HEK293T (cell line): Measurements from ENCODE around the gene SPATA31C2.
"Not testable (repeated sequence)": the region's sequence is repeated elsewhere in the genome, so short reads cannot be mapped to it uniquely, and the experiment has no call there.

ENCODE experiments used
- CTCF ChIA-PET: fragments of 350-600 bp; formaldehyde crosslinking; extraction: SDS; loops from one replicate; lab custom pipeline; 2021; ENCODE audit warnings: antibody characterized with exemption, inconsistent platforms; lab: Yijun Ruan, JAX
- POLR2A ChIA-PET: fragments of 350-600 bp; formaldehyde crosslinking; extraction: SDS; loops from one replicate; lab custom pipeline; 2020; ENCODE audit warnings: antibody characterized with exemption, inconsistent platforms; lab: Yijun Ruan, JAX
- DNase-seq: peaks from one replicate; pipeline ENCODE4 v3.0.0; 2012; ENCODE audit warnings: mixed read lengths; ENCODE audit errors: extremely low spot score
- ARNT ChIP-seq: fragments of 450-650 bp; IDR thresholded peaks from 2 replicates; pipeline ENCODE4 v1.6.1; 2017; ENCODE audit warnings: mild to moderate bottlenecking
- BHLHE40 ChIP-seq: fragments of 450-650 bp; IDR thresholded peaks from 2 replicates; pipeline ENCODE4 v1.6.1; 2016; ENCODE audit warnings: mild to moderate bottlenecking, moderate library complexity, borderline replicate concordance
- CTBP1 ChIP-seq: fragments of 450-650 bp; IDR thresholded peaks from 2 replicates; pipeline ENCODE4 v1.6.1; 2016; ENCODE audit warnings: borderline replicate concordance
- ELF4 ChIP-seq: fragments of 450-650 bp; IDR thresholded peaks from 2 replicates; pipeline ENCODE4 v1.6.1; 2017; ENCODE audit warnings: antibody characterized with exemption
- FOXA1 ChIP-seq: fragments of 450-650 bp; IDR thresholded peaks from 2 replicates; pipeline ENCODE4 v1.6.1; 2016; ENCODE audit warnings: mild to moderate bottlenecking
- FOXK2 ChIP-seq: fragments of 450-650 bp; IDR thresholded peaks from 2 replicates; pipeline ENCODE4 v1.6.1; 2016; ENCODE audit warnings: mild to moderate bottlenecking
- FOXM1 ChIP-seq: fragments of 450-650 bp; IDR thresholded peaks from 2 replicates; pipeline ENCODE4 v1.6.1; 2017; ENCODE audit warnings: mild to moderate bottlenecking, borderline replicate concordance
- HDGF ChIP-seq: fragments of 450-650 bp; IDR thresholded peaks from 2 replicates; pipeline ENCODE4 v1.6.1; 2017; ENCODE audit warnings: antibody characterized with exemption, borderline replicate concordance
- L3MBTL2 ChIP-seq: fragments of 450-650 bp; conservative IDR thresholded peaks from 2 replicates; pipeline ENCODE4 v1.6.1; 2016; ENCODE audit warnings: mild to moderate bottlenecking
- LEF1 ChIP-seq: fragments of 450-650 bp; IDR thresholded peaks from 2 replicates; pipeline ENCODE4 v1.6.1; 2017; ENCODE audit warnings: mild to moderate bottlenecking, borderline replicate concordance
- NFRKB ChIP-seq: fragments of 450-650 bp; IDR thresholded peaks from 2 replicates; pipeline ENCODE4 v1.6.1; 2016; ENCODE audit warnings: mild to moderate bottlenecking, moderate library complexity
- SP1 ChIP-seq: fragments of 450-650 bp; IDR thresholded peaks from 2 replicates; pipeline ENCODE4 v1.6.1; 2017
- SUZ12 ChIP-seq: fragments of 450-650 bp; IDR thresholded peaks from 2 replicates; pipeline ENCODE4 v1.6.1; 2016; ENCODE audit warnings: mild to moderate bottlenecking
- TARDBP ChIP-seq: fragments of 450-650 bp; IDR thresholded peaks from 2 replicates; pipeline ENCODE4 v1.6.1; 2016
- ZNF384 ChIP-seq: fragments of 450-650 bp; IDR thresholded peaks from 2 replicates; pipeline ENCODE4 v1.6.1; 2016
- TF ChIP-seq, protein P1 (sequence below): fragments of 450-650 bp; IDR thresholded peaks from 2 replicates; pipeline ENCODE4 v1.6.1; 2016

SPATA31C2 gene

DNA sequence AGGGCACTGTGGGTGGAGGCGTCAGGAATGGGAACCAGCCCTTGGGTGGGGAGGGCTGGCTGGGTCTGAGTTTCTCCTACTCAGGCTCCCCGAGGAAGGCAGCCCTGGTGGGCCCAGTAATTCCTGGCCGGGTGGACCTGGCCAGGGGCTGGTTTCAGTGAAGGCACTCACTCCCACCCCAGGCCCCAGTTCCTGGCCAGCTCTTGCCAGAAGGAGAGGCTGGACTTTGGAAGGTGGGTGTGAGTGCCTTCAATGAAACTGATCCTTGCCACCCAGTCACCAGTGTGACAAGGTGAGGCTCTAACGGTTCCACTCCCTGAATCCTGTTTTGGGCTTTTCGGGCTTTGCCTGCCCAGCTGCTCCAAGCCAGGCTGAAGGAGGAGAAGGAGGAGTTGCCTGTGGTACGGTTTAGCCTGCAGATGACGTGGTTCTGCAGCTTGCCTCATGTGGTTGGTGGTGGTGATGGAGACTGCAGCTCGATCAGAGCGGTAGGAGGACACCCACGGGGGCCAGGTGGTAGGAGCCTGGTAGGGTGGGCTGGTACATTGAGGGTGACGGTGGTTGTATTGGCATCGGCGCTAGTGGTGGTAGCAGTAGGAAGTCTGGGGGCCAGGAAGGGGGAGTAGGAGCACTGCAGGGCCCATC is 23.2 kb downstream of the SPATA31C2 start:
- POLR2A ChIA-PET, DNase-seq, CTCF ChIA-PET: not testable (repeated sequence)

DNA sequence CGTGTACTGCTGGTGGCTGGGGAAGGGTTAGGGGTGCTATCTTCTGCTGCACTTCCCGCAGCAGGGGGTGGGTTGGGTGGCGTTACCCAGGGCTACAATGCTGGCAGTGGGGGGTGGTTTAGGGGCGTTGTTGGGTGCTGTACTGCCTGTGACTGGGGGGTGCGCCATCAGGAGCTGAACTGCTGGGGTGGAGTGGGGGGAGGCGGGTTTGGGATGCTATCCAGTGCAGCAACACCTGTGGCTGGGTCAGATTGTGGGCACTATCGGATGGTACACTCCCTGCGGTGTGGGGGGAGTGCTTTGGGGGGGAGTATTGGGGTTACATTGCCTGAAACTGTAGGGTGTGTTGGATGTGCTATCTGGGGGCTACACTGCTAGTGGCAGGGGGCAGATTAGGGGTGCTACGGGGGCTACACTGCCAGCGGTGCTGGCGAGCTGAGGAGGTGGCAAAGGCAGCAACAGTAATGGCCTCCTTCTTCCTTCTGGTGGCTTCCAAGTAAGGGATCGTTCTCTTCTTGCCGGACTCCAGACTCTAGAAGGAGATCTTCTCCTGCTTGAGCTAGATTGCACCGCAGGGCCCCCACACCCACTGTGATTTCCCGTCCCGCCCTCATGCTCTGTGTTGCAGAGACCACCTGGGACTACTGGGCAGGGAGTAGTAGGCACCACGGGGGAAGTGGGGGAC is 23.9 kb downstream of the SPATA31C2 start:
- CTCF ChIA-PET, DNase-seq, POLR2A ChIA-PET: not testable (repeated sequence)

DNA sequence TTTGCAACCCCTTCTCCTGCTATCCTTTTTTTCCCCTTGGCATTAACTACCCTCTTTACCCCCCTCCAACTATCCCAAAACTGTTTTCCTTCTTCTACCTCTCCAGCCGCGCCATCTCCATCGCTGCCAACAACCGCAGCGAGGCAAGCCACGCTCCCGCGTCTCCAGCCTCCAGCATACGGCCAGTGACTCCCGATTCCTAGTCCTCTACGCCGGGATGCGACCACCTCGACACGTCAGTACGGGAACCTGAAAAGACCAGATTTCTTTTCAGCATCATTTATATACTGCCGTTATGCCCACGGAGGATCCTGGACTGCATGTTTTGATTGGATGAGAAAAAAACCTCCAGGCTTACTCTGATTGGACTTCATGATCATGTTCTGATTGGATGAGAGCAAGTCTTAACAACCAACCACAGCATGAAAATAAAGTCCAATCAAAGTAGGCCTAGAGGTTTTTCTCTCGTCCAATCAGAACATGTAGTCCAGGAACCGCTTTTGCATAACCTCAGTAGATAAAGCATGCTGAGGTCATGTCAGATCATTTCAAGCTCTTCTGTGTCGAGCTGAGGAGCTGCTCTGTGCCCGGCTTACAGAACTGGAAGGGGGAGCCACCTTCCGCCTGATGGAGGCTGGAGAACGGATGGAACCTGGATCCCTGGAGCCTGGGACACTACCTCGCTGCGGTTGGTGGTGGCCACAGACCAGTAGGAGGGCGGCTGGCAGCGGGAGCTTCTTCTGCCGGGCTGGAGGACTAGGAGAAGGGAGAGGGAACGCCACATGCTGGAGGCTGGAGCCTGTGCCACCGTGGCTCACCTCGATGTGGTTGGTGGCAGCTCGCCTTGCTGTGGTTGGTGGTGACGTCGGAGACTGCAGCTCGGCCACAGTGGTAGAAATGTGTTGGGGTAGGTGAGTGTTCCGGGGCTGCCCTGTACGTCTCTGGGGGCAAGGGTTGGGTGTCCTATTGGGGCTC is 24.8 kb downstream of the SPATA31C2 start:
- DNase-seq, CTCF ChIA-PET, POLR2A ChIA-PET: not testable (repeated sequence)

DNA sequence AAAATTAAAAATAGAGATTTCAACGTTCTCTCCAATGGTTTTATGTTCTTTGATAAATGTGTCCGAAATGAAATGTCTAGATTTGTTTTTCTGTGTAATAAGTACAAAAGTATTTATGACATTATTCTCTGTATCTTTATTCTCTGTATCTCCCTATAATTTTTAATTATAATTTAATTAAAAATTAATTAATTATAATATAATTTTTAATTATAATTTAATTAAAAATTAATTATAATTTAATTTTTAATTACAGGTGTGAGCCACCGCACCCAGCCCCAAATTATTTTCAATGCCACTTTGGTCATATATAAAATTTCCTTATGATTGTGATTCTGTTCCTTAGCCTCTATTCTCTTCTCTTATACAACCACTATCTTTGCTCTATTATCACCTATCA is 28.2 kb downstream of the SPATA31C2 start:
- DNase-seq = no peak
- TF ChIP-seq SUZ12 (no peak), BHLHE40 (no peak), ZNF384 (no peak), FOXM1 (no peak), L3MBTL2 (no peak), NFRKB (no peak), FOXA1 (no peak), ELF4 (no peak), CTBP1 (no peak), ARNT (no peak), HDGF (no peak)
- TF ChIP-seq, protein P1, sequence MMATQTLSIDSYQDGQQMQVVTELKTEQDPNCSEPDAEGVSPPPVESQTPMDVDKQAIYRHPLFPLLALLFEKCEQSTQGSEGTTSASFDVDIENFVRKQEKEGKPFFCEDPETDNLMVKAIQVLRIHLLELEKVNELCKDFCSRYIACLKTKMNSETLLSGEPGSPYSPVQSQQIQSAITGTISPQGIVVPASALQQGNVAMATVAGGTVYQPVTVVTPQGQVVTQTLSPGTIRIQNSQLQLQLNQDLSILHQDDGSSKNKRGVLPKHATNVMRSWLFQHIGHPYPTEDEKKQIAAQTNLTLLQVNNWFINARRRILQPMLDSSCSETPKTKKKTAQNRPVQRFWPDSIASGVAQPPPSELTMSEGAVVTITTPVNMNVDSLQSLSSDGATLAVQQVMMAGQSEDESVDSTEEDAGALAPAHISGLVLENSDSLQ = no peak
- POLR2A ChIA-PET = no interaction called here
- CTCF ChIA-PET = no interaction called here

DNA sequence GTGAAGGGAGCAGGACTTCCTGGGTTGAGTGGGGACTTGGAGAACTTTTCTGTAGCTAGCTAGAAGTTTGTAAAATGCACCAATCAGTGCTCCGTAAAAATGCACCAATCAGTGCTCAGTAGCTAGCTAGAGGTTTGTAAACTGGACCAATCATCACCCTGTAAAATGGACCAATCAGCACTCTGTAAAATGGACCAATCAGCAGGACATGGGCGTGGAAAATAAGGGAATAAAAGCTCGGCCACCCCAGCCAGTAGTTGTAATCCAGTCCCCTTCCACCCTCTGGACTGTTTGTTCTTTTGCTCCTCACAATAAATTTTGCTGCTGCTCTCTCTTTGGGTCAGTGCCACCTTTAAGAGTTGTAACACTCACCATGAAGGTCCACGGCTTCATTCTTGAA is 29.5 kb downstream of the SPATA31C2 start:
- POLR2A ChIA-PET = no interaction called here
- CTCF ChIA-PET = no interaction called here
- DNase-seq = no peak
- TF ChIP-seq ZNF384 (no peak), NFRKB (no peak), HDGF (no peak), LEF1 (no peak), ELF4 (no peak), FOXK2 (no peak), BHLHE40 (no peak), SUZ12 (no peak), FOXA1 (no peak), FOXM1 (no peak), CTBP1 (no peak), SP1 (no peak), ARNT (no peak), TARDBP (no peak), L3MBTL2 (no peak)
- TF ChIP-seq, protein P1 = no peak

DNA sequence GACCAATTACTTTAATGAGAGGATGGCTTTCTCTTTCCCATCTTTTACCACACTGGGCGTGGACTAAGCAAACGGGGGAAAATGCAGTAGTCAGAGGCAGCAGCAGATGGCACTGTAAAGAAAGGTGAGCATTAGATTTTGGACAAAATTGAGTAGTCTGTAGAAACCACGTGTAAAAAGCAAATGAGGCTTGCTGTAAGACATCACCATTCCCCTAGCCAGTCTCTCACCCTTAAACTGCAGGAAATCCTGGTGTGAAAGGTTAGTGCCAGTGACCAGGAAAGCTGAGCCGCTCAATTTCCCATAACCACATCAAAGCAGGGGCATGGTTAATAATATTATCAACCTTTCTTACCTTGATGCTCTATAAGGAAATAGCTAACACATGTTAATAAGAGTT is 31.8 kb downstream of the SPATA31C2 start:
- CTCF ChIA-PET = no interaction called here
- no peak for DNase-seq
- POLR2A ChIA-PET = no interaction called here
- TF ChIP-seq L3MBTL2 = peak; percentile 56
- TF ChIP-seq, protein P1 = no peak

DNA sequence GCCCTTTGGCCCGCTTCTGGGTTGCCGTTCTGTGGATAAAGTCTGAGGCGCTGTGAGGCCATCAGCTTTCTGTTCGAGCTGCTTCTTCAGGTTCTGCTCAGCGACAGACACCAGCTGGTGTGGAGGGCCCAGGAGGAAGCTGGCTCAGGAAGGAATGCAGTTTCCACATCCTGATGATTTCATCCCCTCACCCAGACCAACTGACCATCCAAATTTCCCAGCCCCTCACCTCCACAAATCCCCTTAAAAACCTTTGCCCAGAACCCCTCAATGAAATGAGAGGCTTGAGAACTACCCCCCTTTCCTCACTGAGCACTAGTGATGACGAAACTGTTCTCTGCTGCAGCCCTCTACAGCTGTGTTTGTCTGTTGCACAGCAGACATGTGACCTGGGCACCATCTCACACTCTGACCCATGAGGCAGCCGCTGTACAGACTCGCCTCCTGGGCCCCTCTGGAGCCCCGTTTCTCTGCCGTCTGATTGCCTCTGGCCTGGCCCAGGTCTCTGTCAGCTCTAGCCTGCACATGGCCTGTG is 45.4 kb downstream of the SPATA31C2 start:
- POLR2A ChIA-PET = no interaction called here
- CTCF ChIA-PET = no interaction called here
- TF ChIP-seq NFRKB = no peak
- TF ChIP-seq ARNT = no peak
- no peak for TF ChIP-seq FOXA1
- TF ChIP-seq CTBP1 = no peak
- no peak for TF ChIP-seq BHLHE40
- no peak for TF ChIP-seq TARDBP
- no peak for DNase-seq
